Right lung (tissue), 5 donors: ENCODE measurements around the gene MRPL38. TPM values are rescaled to one million over a fixed set of nuclear protein-coding genes. Genes with fewer than 3 reads are reported as not detected.
"Not testable (repeated sequence)": the region's sequence is repeated elsewhere in the genome, so short reads cannot be mapped to it uniquely, and the experiment has no call there.

Experiments used
- DNase-seq, 2 donors: peaks; one replicate each; pipeline ENCODE4 v3.0.0-alpha.2; 2013
- polyA plus RNA-seq, 5 donors: library from polyadenylated mRNA; unstranded; fragments of 120-200 nt; gene quantifications; one replicate each; pipeline versions ENCODE4 v1.2.1 to v1.2.3, GENCODE V29; 2013; ENCODE audit warnings: inconsistent platforms in 1 of 5, low replicate concordance in 1 of 5; ENCODE audit not compliant: insufficient read length in 5 of 5, insufficient read depth in 1 of 5

The MRPL38 gene
- polyA plus RNA-seq, 5 donors = 51.8 to 92.4 (median 73.1) TPM

GRCh38 chr17:75855310-75856061, 49.2 kb downstream of the MRPL38 start, which contains the start of gene WBP2:
Gene WBP2 (minus strand): TSS chr17:75855335. CDS start chr17:75855297, 38 bp downstream.
- peak; percentile 99 for DNase-seq

- DNase-seq = no peak
These were observed 49.8 kb downstream of the MRPL38 start for GRCh38 chr17:75854881-75855309.

- no peak for DNase-seq
These were observed 50.5 kb downstream of the MRPL38 start for GRCh38 chr17:75854101-75854748.

GRCh38 chr17:75853433-75853832, 51.3 kb downstream of the MRPL38 start:
- no peak for DNase-seq

GRCh38 chr17:75851693-75851991, 53.0 kb downstream of the MRPL38 start:
- not testable (repeated sequence) for DNase-seq

GRCh38 chr17:75850928-75851692, 53.6 kb downstream of the MRPL38 start:
- DNase-seq = no peak

- no peak for DNase-seq
These were observed 55.0 kb downstream of the MRPL38 start for GRCh38 chr17:75849724-75850123.

- no peak for DNase-seq
These were observed 55.4 kb downstream of the MRPL38 start for GRCh38 chr17:75849279-75849646.

Other genes starting within 250 kb of the MRPL38 start
- gene RECQL5, start 237.7 kb downstream of the MRPL38 start, polyA plus RNA-seq = 10 to 100 TPM; 26.0 to 36.5 (median 33.4) TPM
- 100 to 1,000 TPM; 101 to 112 (median 102) TPM for gene SAP30BP, start 237.5 kb downstream of the MRPL38 start, polyA plus RNA-seq
- 10 to 100 TPM in 1 of 5 donors, 1 to 10 TPM in 4; 6.5 to 10.9 (median 7.2) TPM for gene ITGB4, start 183.4 kb downstream of the MRPL38 start, polyA plus RNA-seq
- gene GALK1, start 139.7 kb downstream of the MRPL38 start, polyA plus RNA-seq = 10 to 100 TPM in 4 of 5 donors, 1 to 10 TPM in 1; 9.3 to 24.7 (median 13.9) TPM
- gene UNK, start 120.1 kb downstream of the MRPL38 start, polyA plus RNA-seq = 10 to 100 TPM; 39.6 to 52.3 (median 46.7) TPM
- gene UNC13D, start 60.5 kb downstream of the MRPL38 start, polyA plus RNA-seq = 10 to 100 TPM; 20.7 to 43.6 (median 37.8) TPM
- 10 to 100 TPM; 53.7 to 77.3 (median 74.1) TPM for gene WBP2, start 49.5 kb downstream of the MRPL38 start, polyA plus RNA-seq
- gene TRIM47, start 26.3 kb downstream of the MRPL38 start, polyA plus RNA-seq = 10 to 100 TPM; 13.0 to 26.4 (median 15.9) TPM
- 10 to 100 TPM; 12.8 to 26.7 (median 20.8) TPM for gene TRIM65, start 7.9 kb downstream of the MRPL38 start, polyA plus RNA-seq
- gene FBF1, start 36.2 kb upstream of the MRPL38 start, polyA plus RNA-seq = 1 to 10 TPM; 6.6 to 9.6 (median 7.9) TPM
- 10 to 100 TPM; 22.9 to 36.6 (median 27.1) TPM for gene ACOX1, start 74.3 kb upstream of the MRPL38 start, polyA plus RNA-seq
- gene TEN1, start 74.4 kb upstream of the MRPL38 start, polyA plus RNA-seq = 10 to 100 TPM; 21.9 to 34.8 (median 27.5) TPM
- gene CDK3, start 96.0 kb upstream of the MRPL38 start, polyA plus RNA-seq = 10 to 100 TPM; 12.7 to 23.1 (median 18.4) TPM
- 10 to 100 TPM; 15.8 to 47.5 (median 43.8) TPM for gene EVPL, start 122.4 kb upstream of the MRPL38 start, polyA plus RNA-seq
- 100 to 1,000 TPM in 3 of 5 donors, 10 to 100 TPM in 2; 92.3 to 111 (median 101) TPM for gene SRP68, start 167.6 kb upstream of the MRPL38 start, polyA plus RNA-seq
- under 1 TPM in 2 of 5 donors, not detected in 3; 0.10 to 0.27 TPM for gene GALR2, start 169.9 kb upstream of the MRPL38 start, polyA plus RNA-seq
- 10 to 100 TPM in 3 of 5 donors, 1 to 10 TPM in 2; 4.1 to 22.2 (median 16.1) TPM for gene ZACN, start 174.3 kb upstream of the MRPL38 start, polyA plus RNA-seq
- gene EXOC7, start 198.9 kb upstream of the MRPL38 start, polyA plus RNA-seq = 100 to 1,000 TPM; 152 to 171 (median 166) TPM
- gene FOXJ1, start 236.4 kb upstream of the MRPL38 start, polyA plus RNA-seq = 10 to 100 TPM; 13.5 to 33.9 (median 20.6) TPM